DND-41 (cell line): ENCODE results near the gene POFUT1.

Experiments used
- ATAC-seq: fragments of 200-7000 bp; cut with Tn5 transposase; 3 replicates; pipeline ENCODE4 v1.9.1; 2021; ENCODE audit warnings: low read depth; ENCODE audit not compliant: insufficient read depth
- DNase-seq: peaks from one replicate; pipeline ENCODE4 v3.0.0-alpha.2; 2020
- H2AFZ ChIP-seq: 2 replicates; pipeline ENCODE4 v1.6.0; 2012; ENCODE audit warnings: low read depth, low read length
- H3K27ac ChIP-seq: 2 replicates; pipeline ENCODE4 v1.5.1; 2012; ENCODE audit warnings: low read length, inconsistent platforms
- H3K27me3 ChIP-seq: fragments of 200-600 bp; sonication (generic); 2 replicates; pipeline ENCODE4 v1.6.0; 2012; ENCODE audit warnings: low read length, mild to moderate bottlenecking, inconsistent platforms; ENCODE audit not compliant: insufficient read depth, poor library complexity
- H3K36me3 ChIP-seq: 2 replicates; pipeline ENCODE4 v1.5.1; 2012; ENCODE audit warnings: low read length, inconsistent platforms; ENCODE audit not compliant: insufficient read depth
- H3K4me1 ChIP-seq: 2 replicates; pipeline ENCODE4 v1.5.1; 2012; ENCODE audit warnings: mild to moderate bottlenecking, low read length; ENCODE audit not compliant: insufficient read depth
- H3K4me2 ChIP-seq: 2 replicates; pipeline ENCODE4 v1.6.0; 2012; ENCODE audit warnings: mild to moderate bottlenecking, moderate library complexity, low read length, inconsistent platforms; ENCODE audit not compliant: insufficient read depth
- H3K4me3 ChIP-seq, 2 experiments: fragments of 200-600 bp in 1 of 2; shearing (Covaris generic) in 1 of 2; 2 replicates each; pipeline ENCODE4 v1.5.1; 2012 to 2016; ENCODE audit warnings: inconsistent platforms in 2 of 2, low read length in 2 of 2, mild to moderate bottlenecking in 2 of 2, low read depth in 1 of 2, moderate library complexity in 1 of 2
- H3K79me2 ChIP-seq: 2 replicates; pipeline ENCODE4 v1.6.0; 2012; ENCODE audit warnings: low read length, inconsistent platforms; ENCODE audit not compliant: insufficient read depth
- H3K9ac ChIP-seq: 2 replicates; pipeline ENCODE4 v1.6.0; 2012; ENCODE audit warnings: low read depth, mild to moderate bottlenecking, inconsistent platforms, low read length, moderate library complexity
- H3K9me3 ChIP-seq: 2 replicates; pipeline ENCODE4 v1.5.1; 2012; ENCODE audit warnings: low read length, moderate library complexity, mild to moderate bottlenecking, inconsistent platforms; ENCODE audit not compliant: insufficient read depth, severe bottlenecking
- H4K20me1 ChIP-seq: 2 replicates; pipeline ENCODE4 v1.6.0; 2012; ENCODE audit warnings: low read length; ENCODE audit not compliant: insufficient read depth
- EZH2 ChIP-seq: IDR thresholded peaks from 3 replicates; pipeline ENCODE4 v1.6.1; 2012; ENCODE audit warnings: borderline replicate concordance, low read depth, mild to moderate bottlenecking, moderate library complexity, low read length, inconsistent platforms; ENCODE audit not compliant: severe bottlenecking
- TF ChIP-seq, protein P1 (sequence below): IDR thresholded peaks from 2 replicates; pipeline ENCODE4 v1.5.1; 2012; ENCODE audit warnings: borderline replicate concordance, low read length, moderate library complexity, mild to moderate bottlenecking; ENCODE audit not compliant: poor library complexity, severe bottlenecking; ENCODE audit errors: extremely low read depth

Gene POFUT1

DNA sequence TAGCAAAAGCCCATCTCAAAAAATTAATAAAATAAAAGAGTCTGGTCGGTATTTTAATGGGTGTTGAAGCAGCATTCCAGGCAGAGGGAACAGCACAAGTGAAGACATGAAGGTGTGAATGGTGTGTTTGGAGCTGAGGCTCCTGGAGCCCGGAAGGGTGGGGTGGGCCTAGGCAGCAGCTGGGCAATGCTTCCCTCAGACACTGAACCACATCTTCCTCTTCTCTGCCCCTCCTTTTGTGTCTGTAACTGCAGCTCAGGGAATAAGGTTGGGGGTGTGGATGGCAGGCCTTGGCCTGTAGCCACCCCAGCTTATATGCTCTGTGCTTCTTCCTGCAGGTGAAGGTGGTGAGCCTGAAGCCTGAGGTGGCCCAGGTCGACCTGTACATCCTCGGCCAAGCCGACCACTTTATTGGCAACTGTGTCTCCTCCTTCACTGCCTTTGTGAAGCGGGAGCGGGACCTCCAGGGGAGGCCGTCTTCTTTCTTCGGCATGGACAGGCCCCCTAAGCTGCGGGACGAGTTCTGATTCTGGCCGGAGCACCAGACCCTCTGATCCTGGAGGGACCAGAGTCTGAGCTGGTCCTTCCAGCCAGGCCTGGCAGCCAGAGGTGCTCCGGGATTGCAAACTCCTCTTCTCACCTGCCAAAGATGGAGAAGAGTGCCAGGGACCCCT is 26.6 kb downstream of the POFUT1 start:
- H3K27me3 ChIP-seq, result no peaks in the 10 kb centered on the region
- H3K4me3 ChIP-seq, result no peak overlapping the region
- H3K36me3 ChIP-seq, result peaks cover 64% of the 10 kb centered on the region
- TF ChIP-seq, protein P1, sequence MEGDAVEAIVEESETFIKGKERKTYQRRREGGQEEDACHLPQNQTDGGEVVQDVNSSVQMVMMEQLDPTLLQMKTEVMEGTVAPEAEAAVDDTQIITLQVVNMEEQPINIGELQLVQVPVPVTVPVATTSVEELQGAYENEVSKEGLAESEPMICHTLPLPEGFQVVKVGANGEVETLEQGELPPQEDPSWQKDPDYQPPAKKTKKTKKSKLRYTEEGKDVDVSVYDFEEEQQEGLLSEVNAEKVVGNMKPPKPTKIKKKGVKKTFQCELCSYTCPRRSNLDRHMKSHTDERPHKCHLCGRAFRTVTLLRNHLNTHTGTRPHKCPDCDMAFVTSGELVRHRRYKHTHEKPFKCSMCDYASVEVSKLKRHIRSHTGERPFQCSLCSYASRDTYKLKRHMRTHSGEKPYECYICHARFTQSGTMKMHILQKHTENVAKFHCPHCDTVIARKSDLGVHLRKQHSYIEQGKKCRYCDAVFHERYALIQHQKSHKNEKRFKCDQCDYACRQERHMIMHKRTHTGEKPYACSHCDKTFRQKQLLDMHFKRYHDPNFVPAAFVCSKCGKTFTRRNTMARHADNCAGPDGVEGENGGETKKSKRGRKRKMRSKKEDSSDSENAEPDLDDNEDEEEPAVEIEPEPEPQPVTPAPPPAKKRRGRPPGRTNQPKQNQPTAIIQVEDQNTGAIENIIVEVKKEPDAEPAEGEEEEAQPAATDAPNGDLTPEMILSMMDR, result no peak
- no peak for TF ChIP-seq EZH2
- ATAC-seq, result no peak
- no peak overlapping the region for H3K27ac ChIP-seq
- no peak for DNase-seq
- H2AFZ ChIP-seq, result no peak overlapping the region
- H3K4me1 ChIP-seq, result no peaks in the 10 kb centered on the region
- H3K9ac ChIP-seq, result no peak overlapping the region
- no peaks in the 10 kb centered on the region for H3K79me2 ChIP-seq
- no peaks in the 10 kb centered on the region for H3K9me3 ChIP-seq
- H4K20me1 ChIP-seq, result peaks cover 4% of the 10 kb centered on the region; the same call in 1 of the 2 replicates
- H3K4me2 ChIP-seq, result no peak overlapping the region

DNA sequence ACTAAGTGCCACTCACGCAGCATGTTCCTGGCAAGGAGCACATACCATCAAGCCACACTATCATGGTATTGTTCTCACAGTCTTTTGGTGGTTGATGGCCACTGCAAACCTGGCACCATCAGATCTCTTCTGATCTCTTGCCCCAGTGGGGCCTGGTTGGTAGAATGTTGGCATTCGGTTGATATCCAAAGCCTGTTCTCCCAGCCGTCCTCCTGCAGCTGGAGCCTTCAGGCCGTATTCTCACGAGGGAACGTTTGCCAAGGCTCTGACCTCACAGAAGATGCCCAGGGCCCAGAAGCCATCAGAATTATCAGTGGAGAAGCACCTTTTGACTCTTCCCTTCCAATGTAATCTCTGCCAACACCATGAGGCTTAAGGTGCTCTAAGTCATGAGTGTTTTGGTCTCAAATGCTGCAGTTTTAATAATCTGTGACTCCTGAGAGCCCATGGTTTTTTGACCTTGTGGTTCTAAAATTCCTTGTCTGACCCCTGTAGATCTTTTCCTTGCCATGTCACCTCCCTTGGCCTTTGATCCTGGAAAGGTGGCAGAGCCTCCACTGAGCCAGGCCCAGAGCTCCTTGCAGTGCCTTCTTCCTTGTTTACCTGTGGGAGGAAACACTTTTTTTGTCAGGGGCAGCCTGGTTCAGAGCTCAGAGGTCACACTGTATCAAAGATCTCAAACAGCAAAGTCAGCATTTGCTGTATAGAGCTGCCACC is 27.8 kb downstream of the POFUT1 start:
- H3K27me3 ChIP-seq, result no peaks in the 10 kb centered on the region
- H3K79me2 ChIP-seq, result no peaks in the 10 kb centered on the region
- H3K9ac ChIP-seq, result no peak overlapping the region
- H4K20me1 ChIP-seq, result peaks cover 4% of the 10 kb centered on the region; the same call in 1 of the 2 replicates
- no peak for TF ChIP-seq EZH2
- TF ChIP-seq, protein P1, result no peak
- no peak overlapping the region for H3K27ac ChIP-seq
- H3K4me3 ChIP-seq, result no peak overlapping the region
- no peak overlapping the region for H2AFZ ChIP-seq
- no peak overlapping the region for H3K4me2 ChIP-seq
- DNase-seq, result no peak
- ATAC-seq, result no peak
- no peaks in the 10 kb centered on the region for H3K4me1 ChIP-seq
- H3K9me3 ChIP-seq, result no peaks in the 10 kb centered on the region
- peaks cover 57% of the 10 kb centered on the region for H3K36me3 ChIP-seq

DNA sequence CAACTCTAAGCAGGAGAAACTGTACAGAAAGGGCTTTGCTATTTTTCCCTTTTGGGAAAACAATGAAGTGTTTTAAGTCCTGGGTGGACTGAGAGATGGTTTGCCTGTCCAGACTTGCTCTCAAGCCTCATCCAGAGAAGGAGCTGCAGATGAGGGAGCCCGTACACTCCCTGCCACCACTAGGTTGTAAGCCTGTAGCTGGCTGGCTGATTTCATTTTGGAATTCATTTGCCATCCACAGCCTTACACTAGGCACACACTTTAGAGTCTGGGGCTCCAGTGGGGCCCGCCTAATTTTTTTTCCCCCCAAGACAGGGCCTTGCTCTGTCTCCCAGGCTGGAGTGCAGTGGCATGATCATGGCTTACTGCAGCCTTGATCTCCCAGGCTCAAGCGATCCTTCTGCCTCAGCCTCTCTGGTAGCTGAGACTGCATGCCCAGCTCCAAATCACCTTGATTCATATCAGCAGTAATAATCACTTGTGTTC is 28.4 kb downstream of the POFUT1 start:
- Histone ChIP-seq H3K79me2 (no peaks in the 10 kb centered on the region), H3K4me1 (no peaks in the 10 kb centered on the region), H3K27me3 (no peaks in the 10 kb centered on the region), H3K36me3 (peaks cover 51% of the 10 kb centered on the region), H3K4me2 (no peak overlapping the region), H3K27ac (no peak overlapping the region), H2AFZ (no peak overlapping the region), H3K9me3 (no peaks in the 10 kb centered on the region), H4K20me1 (peaks cover 4% of the 10 kb centered on the region; the same call in 1 of the 2 replicates), H3K9ac (no peak overlapping the region), H3K4me3 (no peak overlapping the region)
- ATAC-seq (no peak), DNase-seq (no peak)
- TF ChIP-seq EZH2, result no peak
- TF ChIP-seq, protein P1, result no peak
